K562 (cell line): ENCODE results near the gene CD4. TPM values are rescaled to one million over a fixed set of nuclear protein-coding genes. Genes with fewer than 3 reads are reported as not detected.

Experiments used
- CREM ChIP-seq: IDR thresholded peaks from 2 replicates; pipeline ENCODE4 v1.6.1; 2014; ENCODE audit warnings: antibody characterized with exemption, low read depth
- CTBP1 ChIP-seq: fragments of 450-650 bp; IDR thresholded peaks from 2 replicates; pipeline ENCODE4 v1.6.1; 2016; ENCODE audit warnings: borderline replicate concordance
- GABPB1 ChIP-seq: sonication (generic); formaldehyde crosslinking; IDR thresholded peaks from 2 replicates; pipeline ENCODE4 v1.8.0; 2022; ENCODE audit warnings: mild to moderate bottlenecking, missing genetic modification reagents
- HNRNPL ChIP-seq: fragments of 200-400 bp; formaldehyde crosslinking; IDR thresholded peaks from 2 replicates; pipeline ENCODE4 v1.6.1; 2017; ENCODE audit warnings: low read depth, mild to moderate bottlenecking, low read length
- IRF2 ChIP-seq: sonication (generic); formaldehyde crosslinking; IDR thresholded peaks from 2 replicates; pipeline ENCODE4 v1.8.1; 2022; ENCODE audit warnings: mild to moderate bottlenecking, missing genetic modification reagents
- KLF10 ChIP-seq: fragments of 250-450 bp; sonication (Bioruptor Pico); IDR thresholded peaks from 2 replicates; pipeline ENCODE4 v1.6.1; 2021; ENCODE audit warnings: matching md5 sums
- MED1 ChIP-seq: sonication (generic); formaldehyde crosslinking; IDR thresholded peaks from 2 replicates; pipeline ENCODE4 v1.8.1; 2023; ENCODE audit warnings: missing genetic modification reagents, borderline replicate concordance
- MEF2D ChIP-seq: conservative IDR thresholded peaks from 2 replicates; pipeline ENCODE4 v1.6.1; 2016; ENCODE audit warnings: low read depth, missing genetic modification characterization, missing compliant biosample characterization
- MTF1 ChIP-seq: fragments of 250-450 bp; sonication (Bioruptor Pico); IDR thresholded peaks from 2 replicates; pipeline ENCODE4 v1.9.0; 2021; ENCODE audit warnings: moderate library complexity, mild to moderate bottlenecking, inconsistent platforms, borderline replicate concordance
- NELFE ChIP-seq: IDR thresholded peaks from 2 replicates; pipeline ENCODE4 v1.6.1; 2011; ENCODE audit warnings: mild to moderate bottlenecking; ENCODE audit not compliant: insufficient read depth, insufficient read length
- NEUROD1 ChIP-seq: fragments of 150-350 bp; IDR thresholded peaks from 2 replicates; pipeline ENCODE4 v1.6.1; 2014; ENCODE audit warnings: borderline replicate concordance, low read length, low read depth; ENCODE audit not compliant: partially characterized antibody
- NFRKB ChIP-seq: fragments of 450-650 bp; IDR thresholded peaks from 2 replicates; pipeline ENCODE4 v1.6.1; 2016; ENCODE audit warnings: low read depth
- PHB ChIP-seq: fragments of 250-450 bp; sonication (Bioruptor Pico); IDR thresholded peaks from 2 replicates; pipeline ENCODE4 v1.5.0; 2021
- PML ChIP-seq: IDR thresholded peaks from 2 replicates; pipeline ENCODE4 v1.6.1; 2012; ENCODE audit warnings: low read length, inconsistent platforms
- RHOXF2B ChIP-seq: fragments of 250-450 bp; sonication (Bioruptor Pico); conservative IDR thresholded peaks from 2 replicates; pipeline ENCODE4 v1.5.1; 2021
- SIN3A ChIP-seq, 2 experiments: fragments of 150-350 bp in 1 of 2; IDR thresholded peaks; 2 replicates each; pipeline ENCODE4 v1.6.1; 2011 to 2016; ENCODE audit warnings: borderline replicate concordance in 2 of 2, low read depth in 2 of 2, low read length in 2 of 2, mild to moderate bottlenecking in 2 of 2, moderate library complexity in 2 of 2; ENCODE audit not compliant: control insufficient read depth in 1 of 2
- SIN3B ChIP-seq: fragments of 450-650 bp; IDR thresholded peaks from 2 replicates; pipeline ENCODE4 v1.6.1; 2017; ENCODE audit warnings: low read depth, mild to moderate bottlenecking, moderate library complexity
- SNIP1 ChIP-seq: fragments of 450-650 bp; IDR thresholded peaks from 2 replicates; pipeline ENCODE4 v1.7.1; 2017; ENCODE audit warnings: low read depth, mild to moderate bottlenecking
- SUPT5H ChIP-seq: fragments of 450-650 bp; IDR thresholded peaks from 2 replicates; pipeline ENCODE4 v1.6.1; 2016
- TAF1 ChIP-seq: IDR thresholded peaks from 2 replicates; pipeline ENCODE4 v1.6.1; 2011; ENCODE audit warnings: mild to moderate bottlenecking, low read length, moderate library complexity; ENCODE audit not compliant: insufficient read depth, control insufficient read depth, severe bottlenecking; ENCODE audit errors: extremely low read depth
- TAF9B ChIP-seq: fragments of 450-650 bp; IDR thresholded peaks from 2 replicates; pipeline ENCODE4 v1.6.1; 2018; ENCODE audit warnings: mild to moderate bottlenecking; ENCODE audit not compliant: partially characterized antibody
- ZBTB17 ChIP-seq: fragments of 450-650 bp; formaldehyde crosslinking; IDR thresholded peaks from 2 replicates; pipeline ENCODE4 v1.4.0; 2020; ENCODE audit warnings: mild to moderate bottlenecking
- polyA plus RNA-seq, 8 experiments: library from polyadenylated mRNA; depleted of rRNA in 4 of 8; stranded (reverse) in 5 of 8; unstranded in 3 of 8; fragments of >200 nt; fragmentation: Nextera tagmentation in 2 of 8; fragmentation: Illumina TruSeq in 1 of 8; extraction: Ambion mirVana in 2 of 8; extraction: Trizol in 1 of 8; gene quantifications; 2 replicates each; pipeline versions ENCODE4 v1.2.1 to v1.2.3, GENCODE V29; 2011 to 2014; ENCODE audit warnings: inconsistent platforms in 1 of 8, missing spikeins in 1 of 8
- total RNA-seq, 7 experiments: library from RNA; depleted of rRNA in 6 of 7; stranded (reverse); fragments of >200 nt in 6 of 7; fragmentation: Illumina TruSeq in 2 of 7; extraction: Trizol in 2 of 7; gene quantifications; 2 replicates each; pipeline versions ENCODE4 v1.2.1 to v1.2.3, GENCODE V29; 2011 to 2021; ENCODE audit warnings: low replicate concordance in 1 of 7
- TF ChIP-seq, protein P1 (sequence below): fragments of 450-650 bp; IDR thresholded peaks from 2 replicates; pipeline ENCODE4 v1.6.1; 2017; ENCODE audit warnings: antibody characterized with exemption, mild to moderate bottlenecking
- TF ChIP-seq, protein P2 (sequence below): fragments of 250-450 bp; sonication (Bioruptor Pico); IDR thresholded peaks from 2 replicates; pipeline ENCODE4 v1.4.0; 2020; ENCODE audit warnings: mild to moderate bottlenecking

Gene CD4
- total and polyA plus RNA-seq, 9 of the 15 experiments (the other 6 are each of a cell fraction or from before 2014, with no cell fraction given) = 0.06 to 0.27 (median 0.09) TPM; not detected in 5

DNA sequence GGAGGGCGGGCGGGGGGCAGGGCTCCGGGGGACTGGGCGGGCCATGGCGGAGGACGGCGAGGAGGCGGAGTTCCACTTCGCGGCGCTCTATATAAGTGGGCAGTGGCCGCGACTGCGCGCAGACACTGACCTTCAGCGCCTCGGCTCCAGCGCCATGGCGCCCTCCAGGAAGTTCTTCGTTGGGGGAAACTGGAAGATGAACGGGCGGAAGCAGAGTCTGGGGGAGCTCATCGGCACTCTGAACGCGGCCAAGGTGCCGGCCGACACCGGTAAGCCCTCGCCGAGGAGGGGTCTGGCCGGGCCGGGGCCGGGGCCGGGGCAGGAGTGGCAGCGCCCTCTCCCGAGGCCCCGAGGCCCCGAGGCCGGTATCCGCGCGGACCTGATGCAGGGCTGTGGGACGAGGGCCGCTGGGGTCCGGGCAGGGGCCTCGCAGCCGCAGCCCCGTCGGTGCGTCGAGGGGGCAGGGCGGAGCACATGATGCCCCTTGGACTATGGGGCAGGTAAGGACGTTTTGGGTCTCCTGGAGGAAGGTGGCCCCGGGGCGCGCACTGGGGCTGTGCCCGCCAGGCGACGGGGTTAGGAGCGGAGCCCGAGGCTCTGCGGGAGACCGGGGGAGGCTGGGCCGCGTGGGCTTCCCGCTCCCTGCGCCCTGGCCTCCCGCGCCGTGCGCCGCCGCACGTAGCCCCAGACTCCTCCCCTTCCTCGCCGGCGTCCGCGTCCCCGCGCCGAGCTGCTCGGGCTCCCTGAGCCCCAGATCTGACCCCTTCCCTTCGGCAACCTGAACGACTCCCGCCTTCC lies 78.3 kb downstream of the CD4 start, which contains the start of gene TPI1 (continued):
- peak; percentile 80 for TF ChIP-seq PML
- TF ChIP-seq NFRKB = peak; percentile 33; the same call in 1 of the 2 replicates
- no peak for TF ChIP-seq IRF2 (CRISPR knock-in tag)
- peak; percentile 71 for TF ChIP-seq TAF9B
- TF ChIP-seq, protein P1, sequence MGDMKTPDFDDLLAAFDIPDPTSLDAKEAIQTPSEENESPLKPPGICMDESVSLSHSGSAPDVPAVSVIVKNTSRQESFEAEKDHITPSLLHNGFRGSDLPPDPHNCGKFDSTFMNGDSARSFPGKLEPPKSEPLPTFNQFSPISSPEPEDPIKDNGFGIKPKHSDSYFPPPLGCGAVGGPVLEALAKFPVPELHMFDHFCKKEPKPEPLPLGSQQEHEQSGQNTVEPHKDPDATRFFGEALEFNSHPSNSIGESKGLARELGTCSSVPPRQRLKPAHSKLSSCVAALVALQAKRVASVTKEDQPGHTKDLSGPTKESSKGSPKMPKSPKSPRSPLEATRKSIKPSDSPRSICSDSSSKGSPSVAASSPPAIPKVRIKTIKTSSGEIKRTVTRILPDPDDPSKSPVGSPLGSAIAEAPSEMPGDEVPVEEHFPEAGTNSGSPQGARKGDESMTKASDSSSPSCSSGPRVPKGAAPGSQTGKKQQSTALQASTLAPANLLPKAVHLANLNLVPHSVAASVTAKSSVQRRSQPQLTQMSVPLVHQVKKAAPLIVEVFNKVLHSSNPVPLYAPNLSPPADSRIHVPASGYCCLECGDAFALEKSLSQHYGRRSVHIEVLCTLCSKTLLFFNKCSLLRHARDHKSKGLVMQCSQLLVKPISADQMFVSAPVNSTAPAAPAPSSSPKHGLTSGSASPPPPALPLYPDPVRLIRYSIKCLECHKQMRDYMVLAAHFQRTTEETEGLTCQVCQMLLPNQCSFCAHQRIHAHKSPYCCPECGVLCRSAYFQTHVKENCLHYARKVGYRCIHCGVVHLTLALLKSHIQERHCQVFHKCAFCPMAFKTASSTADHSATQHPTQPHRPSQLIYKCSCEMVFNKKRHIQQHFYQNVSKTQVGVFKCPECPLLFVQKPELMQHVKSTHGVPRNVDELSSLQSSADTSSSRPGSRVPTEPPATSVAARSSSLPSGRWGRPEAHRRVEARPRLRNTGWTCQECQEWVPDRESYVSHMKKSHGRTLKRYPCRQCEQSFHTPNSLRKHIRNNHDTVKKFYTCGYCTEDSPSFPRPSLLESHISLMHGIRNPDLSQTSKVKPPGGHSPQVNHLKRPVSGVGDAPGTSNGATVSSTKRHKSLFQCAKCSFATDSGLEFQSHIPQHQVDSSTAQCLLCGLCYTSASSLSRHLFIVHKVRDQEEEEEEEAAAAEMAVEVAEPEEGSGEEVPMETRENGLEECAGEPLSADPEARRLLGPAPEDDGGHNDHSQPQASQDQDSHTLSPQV = peak; percentile 58; the same call in 1 of the 2 replicates
- TF ChIP-seq GABPB1 (CRISPR knock-in tag) = peak; percentile 45; the same call in 1 of the 2 replicates
- peak; percentile 42; the same call in 1 of the 2 replicates for TF ChIP-seq CREM
- no peak for TF ChIP-seq SNIP1
- TF ChIP-seq TAF1 = peak; percentile 89
- TF ChIP-seq SIN3B = no peak
- TF ChIP-seq KLF10 (CRISPR knock-in tag) = no peak
- no peak for TF ChIP-seq MEF2D (tag)
- 0 out of 2 replicates have a peak, but pooled peaks have one; percentile 22 for TF ChIP-seq PHB (CRISPR knock-in tag)
- TF ChIP-seq NEUROD1 = no peak
- TF ChIP-seq RHOXF2B = no peak
- TF ChIP-seq HNRNPL = 0 out of 2 replicates have a peak, but pooled peaks have one; percentile 18
- 0 out of 2 replicates have a peak, but pooled peaks have one; percentile 81 for TF ChIP-seq MED1 (CRISPR knock-in tag)
- TF ChIP-seq, protein P2, sequence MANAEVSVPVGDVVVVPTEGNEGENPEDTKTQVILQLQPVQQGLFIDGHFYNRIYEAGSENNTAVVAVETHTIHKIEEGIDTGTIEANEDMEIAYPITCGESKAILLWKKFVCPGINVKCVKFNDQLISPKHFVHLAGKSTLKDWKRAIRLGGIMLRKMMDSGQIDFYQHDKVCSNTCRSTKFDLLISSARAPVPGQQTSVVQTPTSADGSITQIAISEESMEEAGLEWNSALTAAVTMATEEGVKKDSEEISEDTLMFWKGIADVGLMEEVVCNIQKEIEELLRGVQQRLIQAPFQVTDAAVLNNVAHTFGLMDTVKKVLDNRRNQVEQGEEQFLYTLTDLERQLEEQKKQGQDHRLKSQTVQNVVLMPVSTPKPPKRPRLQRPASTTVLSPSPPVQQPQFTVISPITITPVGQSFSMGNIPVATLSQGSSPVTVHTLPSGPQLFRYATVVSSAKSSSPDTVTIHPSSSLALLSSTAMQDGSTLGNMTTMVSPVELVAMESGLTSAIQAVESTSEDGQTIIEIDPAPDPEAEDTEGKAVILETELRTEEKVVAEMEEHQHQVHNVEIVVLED = peak; percentile 82
- peak; percentile 97 for TF ChIP-seq SUPT5H
- peak; percentile 28; the same call in 1 of the 2 replicates for TF ChIP-seq CTBP1
- TF ChIP-seq NELFE = peak; percentile 64
- peak; percentile 39 to 46; a peak in 2 of 4 replicates for TF ChIP-seq SIN3A (IDR thresholded peaks at IDR 0.05; ENCODE audit: borderline replicate concordance in 2 of 2, control insufficient read depth in 1 of 2, low read depth in 2 of 2, low read length in 2 of 2)
- TF ChIP-seq MTF1 (CRISPR knock-in tag) = no peak
- TF ChIP-seq ZBTB17 (CRISPR knock-in tag) = peak; percentile 53; the same call in 1 of the 2 replicates
